Stomach smooth muscle (tissue), 2 donors: ENCODE results near the gene PPP4R3A.
"Not testable (repeated sequence)": the region's sequence is repeated elsewhere in the genome, so short reads cannot be mapped to it uniquely, and the experiment has no call there.

Source experiments
- H3K27ac ChIP-seq: one replicate; pipeline ENCODE4 v1.7.0; 2013; ENCODE audit warnings: mild to moderate bottlenecking, low read length, inconsistent platforms
- H3K27me3 ChIP-seq, 2 donors: one replicate each; pipeline ENCODE4 v1.7.0; 2013; ENCODE audit warnings: low read length in 2 of 2; ENCODE audit not compliant: insufficient read depth in 2 of 2, control insufficient read depth in 1 of 2
- H3K36me3 ChIP-seq, 2 donors: one replicate each; pipeline ENCODE4 v1.7.0; 2013; ENCODE audit warnings: low read length in 2 of 2; ENCODE audit not compliant: control insufficient read depth in 2 of 2, insufficient read depth in 2 of 2
- H3K4me1 ChIP-seq: one replicate; pipeline ENCODE4 v1.7.0; 2013; ENCODE audit warnings: low read length; ENCODE audit not compliant: control insufficient read depth, insufficient read depth
- H3K4me3 ChIP-seq, 2 donors: one replicate each; pipeline ENCODE4 v1.7.0; 2013; ENCODE audit warnings: low read length in 2 of 2
- H3K9ac ChIP-seq, 2 donors: one replicate each; pipeline ENCODE4 v1.7.0; 2013; ENCODE audit warnings: low read length in 2 of 2, mild to moderate bottlenecking in 1 of 2
- H3K9me3 ChIP-seq, 2 donors: one replicate each; pipeline ENCODE4 v1.7.0; 2013; ENCODE audit warnings: low read length in 2 of 2; ENCODE audit not compliant: control insufficient read depth in 2 of 2
- donor health status: healthy.
- donor health status: Pancreatic carcinoma.

PPP4R3A gene

DNA sequence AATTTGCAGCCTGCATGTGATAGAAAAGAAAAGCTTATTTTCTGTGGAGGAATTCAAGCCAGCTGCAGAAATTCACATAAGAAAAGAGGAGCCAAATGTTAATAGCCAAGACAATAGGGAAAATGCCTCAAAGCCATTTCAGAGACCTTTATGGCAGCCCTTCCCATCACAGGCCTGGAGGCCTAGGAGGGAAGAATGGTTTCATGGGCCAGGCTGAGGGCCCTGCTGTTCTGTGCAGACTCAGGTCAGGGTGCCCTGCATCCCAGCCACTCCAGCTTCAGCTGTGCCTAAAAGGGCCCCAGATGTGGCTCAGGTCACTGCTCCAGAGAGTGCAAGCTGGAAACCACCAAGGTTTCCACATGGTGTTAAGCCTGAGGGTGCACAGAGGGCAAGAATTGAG, 71.3 kb downstream of the PPP4R3A start:
- H3K36me3 ChIP-seq: no peaks in the 10 kb centered on the region
- H3K9me3 ChIP-seq: no peaks in the 10 kb centered on the region
- H3K9ac ChIP-seq: no peak overlapping the region
- no peaks in the 10 kb centered on the region for H3K4me1 ChIP-seq
- H3K4me3 ChIP-seq: no peak overlapping the region
- peaks cover 0 to 2% of the 10 kb centered on the region in 2 donors for H3K27me3 ChIP-seq
- H3K27ac ChIP-seq: no peak overlapping the region

DNA sequence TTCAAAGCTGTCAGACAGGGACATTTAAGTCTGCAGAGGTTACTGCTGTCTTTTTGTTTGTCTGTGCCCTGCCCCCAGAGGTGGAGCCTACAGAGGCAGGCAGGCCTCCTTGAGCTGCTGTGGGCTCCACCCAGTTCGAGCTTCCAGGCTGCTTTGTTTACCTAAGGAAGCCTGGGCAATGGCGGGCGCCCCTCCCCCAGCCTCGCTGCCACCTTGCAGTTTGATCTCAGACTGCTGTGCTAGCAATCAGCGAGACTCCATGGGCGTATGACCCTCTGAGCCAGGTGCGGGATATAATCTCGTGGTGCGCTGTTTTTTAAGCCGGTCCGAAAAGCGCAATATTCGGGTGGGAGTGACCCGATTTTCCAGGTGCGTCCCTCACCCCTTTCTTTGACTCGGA, 73.8 kb downstream of the PPP4R3A start:
- not testable (repeated sequence) for H3K27me3 ChIP-seq, H3K27ac ChIP-seq, H3K36me3 ChIP-seq, H3K9me3 ChIP-seq, H3K4me3 ChIP-seq, H3K9ac ChIP-seq, H3K4me1 ChIP-seq

DNA sequence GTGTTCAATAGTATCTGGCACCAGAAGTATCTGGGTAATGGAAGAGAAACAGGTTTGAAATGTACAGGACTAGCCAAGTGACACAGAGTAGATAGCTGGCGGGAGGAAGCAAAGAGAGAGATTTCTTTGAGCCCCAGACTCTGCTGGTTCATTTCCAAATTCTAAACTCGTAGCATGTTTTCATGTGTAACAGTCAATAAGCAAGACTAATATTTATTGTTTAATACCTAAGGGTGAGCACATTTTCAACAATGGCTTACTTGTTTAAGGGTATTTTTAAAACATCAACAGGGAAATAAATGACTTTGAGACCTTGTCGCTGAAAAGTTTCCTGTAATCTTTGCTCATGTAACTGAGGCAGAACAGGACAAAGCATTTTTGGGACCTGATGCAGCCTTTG, 80.7 kb downstream of the PPP4R3A start:
- H3K4me1 ChIP-seq: no peaks in the 10 kb centered on the region
- H3K27ac ChIP-seq: no peak overlapping the region
- H3K4me3 ChIP-seq: no peak overlapping the region
- no peaks in the 10 kb centered on the region for H3K27me3 ChIP-seq
- H3K9me3 ChIP-seq: no peaks in the 10 kb centered on the region
- no peaks in the 10 kb centered on the region for H3K36me3 ChIP-seq
- no peak overlapping the region for H3K9ac ChIP-seq

DNA sequence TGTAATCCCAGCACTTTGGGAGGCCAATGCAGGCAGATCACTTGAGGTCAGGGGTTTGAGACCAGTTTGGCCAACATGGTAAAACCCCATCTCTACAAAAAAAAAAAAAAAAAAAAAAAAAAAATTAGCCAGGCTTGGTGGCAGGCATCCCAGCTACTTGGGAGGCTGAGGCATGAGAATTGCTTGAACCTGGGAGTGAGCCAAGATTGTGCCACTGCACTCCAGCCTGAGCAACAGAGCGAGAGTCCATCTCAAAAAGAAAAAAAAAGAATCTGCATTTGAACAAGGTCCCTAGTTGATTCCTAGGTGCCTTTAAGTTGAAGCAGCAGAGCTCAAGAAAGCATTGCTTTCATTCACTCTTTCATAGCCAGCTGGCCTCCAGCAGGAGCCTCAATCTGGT, 81.2 kb downstream of the PPP4R3A start:
- H3K27ac ChIP-seq, H3K4me1 ChIP-seq, H3K9ac ChIP-seq, H3K36me3 ChIP-seq, H3K9me3 ChIP-seq, H3K4me3 ChIP-seq, H3K27me3 ChIP-seq: not testable (repeated sequence)

DNA sequence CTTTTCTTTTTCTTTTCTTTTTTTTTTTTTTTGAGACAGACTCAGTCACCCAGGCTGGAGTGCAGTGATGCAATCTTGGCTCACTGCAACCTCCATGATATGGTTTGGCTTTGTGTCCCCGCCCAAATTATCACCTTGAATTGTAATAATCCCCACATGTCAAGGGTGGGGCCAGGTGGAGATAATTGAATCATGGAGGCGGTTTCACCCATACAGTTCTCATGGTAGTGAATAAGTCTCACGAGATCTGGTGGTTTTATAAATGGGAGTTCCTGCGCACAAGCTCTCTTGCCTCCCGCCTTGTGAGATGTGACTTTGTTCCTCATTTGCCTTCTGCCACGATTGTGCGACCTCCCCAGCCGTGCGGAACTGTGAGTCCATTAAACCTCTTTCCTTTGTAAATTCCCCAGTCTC, 84.6 kb downstream of the PPP4R3A start:
- not testable (repeated sequence) for H3K4me1 ChIP-seq, H3K9me3 ChIP-seq, H3K27ac ChIP-seq, H3K9ac ChIP-seq, H3K4me3 ChIP-seq, H3K27me3 ChIP-seq, H3K36me3 ChIP-seq

DNA sequence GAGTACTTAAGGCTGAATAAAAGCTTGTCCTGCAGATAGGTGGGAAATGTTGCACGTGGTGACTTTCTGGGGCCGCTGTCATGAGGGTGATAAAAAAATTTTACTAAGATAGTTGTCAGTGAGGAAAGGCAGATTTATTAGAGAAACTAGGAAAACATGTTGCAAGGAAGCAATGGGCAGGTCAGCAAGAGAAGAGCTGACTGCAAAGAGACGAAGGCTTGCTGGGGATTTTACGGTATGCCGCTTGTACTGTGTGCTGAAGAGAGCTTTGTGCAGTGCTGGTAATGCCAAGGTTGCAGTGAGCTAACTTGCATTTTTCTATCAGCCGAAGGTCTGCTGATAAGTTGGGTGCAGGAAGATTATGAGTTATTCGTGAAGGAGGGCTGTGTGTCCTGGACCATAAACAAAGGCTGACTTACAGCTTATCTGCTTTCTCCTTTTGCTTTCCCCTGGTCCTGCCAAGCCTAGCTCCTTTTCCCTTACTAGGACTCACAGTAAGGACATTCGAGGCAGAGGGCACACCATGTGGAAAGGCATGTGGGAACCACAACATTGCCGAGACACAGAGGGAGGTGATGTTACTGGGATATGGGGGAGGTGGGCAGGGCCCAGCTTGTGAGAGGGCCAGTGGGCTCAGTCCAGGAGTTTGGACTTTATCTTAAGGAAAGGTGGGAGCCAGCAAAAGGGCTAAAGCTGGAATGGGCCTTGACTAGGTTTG, 85.1 kb downstream of the PPP4R3A start:
- H3K27me3 ChIP-seq: no peaks in the 10 kb centered on the region
- H3K9ac ChIP-seq: no peak overlapping the region
- no peaks in the 10 kb centered on the region for H3K4me1 ChIP-seq
- H3K9me3 ChIP-seq: no peaks in the 10 kb centered on the region
- H3K36me3 ChIP-seq: no peaks in the 10 kb centered on the region
- H3K4me3 ChIP-seq: no peak overlapping the region
- no peak overlapping the region for H3K27ac ChIP-seq

GRCh38 chr14:91420686-91421085, 89.4 kb downstream of the PPP4R3A start:
- peaks cover 23% of the 10 kb centered on the region for H3K4me1 ChIP-seq
- H3K4me3 ChIP-seq: no peak overlapping the region
- no peaks in the 10 kb centered on the region for H3K27me3 ChIP-seq
- no peak overlapping the region for H3K9ac ChIP-seq
- H3K9me3 ChIP-seq: no peaks in the 10 kb centered on the region
- no peaks in the 10 kb centered on the region for H3K36me3 ChIP-seq
- H3K27ac ChIP-seq: no peak overlapping the region

GRCh38 chr14:91419451-91419850, 90.7 kb downstream of the PPP4R3A start:
- H3K4me1 ChIP-seq: peaks cover 25% of the 10 kb centered on the region
- no peaks in the 10 kb centered on the region for H3K9me3 ChIP-seq
- H3K27ac ChIP-seq: no peak overlapping the region
- H3K9ac ChIP-seq: no peak overlapping the region
- no peak overlapping the region for H3K4me3 ChIP-seq
- no peaks in the 10 kb centered on the region for H3K27me3 ChIP-seq
- no peaks in the 10 kb centered on the region for H3K36me3 ChIP-seq

DNA sequence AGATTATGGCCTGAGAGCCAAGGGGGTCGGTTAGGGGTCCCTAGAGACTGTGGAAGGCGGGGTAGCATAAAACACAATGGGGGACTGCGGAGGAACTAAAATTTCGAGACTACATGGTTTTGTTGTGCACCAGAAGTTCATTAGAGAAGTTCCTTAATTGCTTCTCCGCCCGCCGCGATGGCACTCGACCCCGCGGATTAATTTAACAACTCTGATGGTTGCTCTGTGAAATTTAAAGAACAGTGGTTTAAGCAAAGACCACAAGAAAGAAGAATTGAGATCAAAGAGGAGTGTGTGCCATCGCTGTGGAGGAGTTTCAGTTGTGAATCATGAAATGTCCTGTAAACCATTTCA, 91.1 kb downstream of the PPP4R3A start:
- Histone ChIP-seq H3K27me3 (no peaks in the 10 kb centered on the region), H3K4me3 (peak overlapping the region in 1 of 2 donors; percentile 74), H3K9ac (no peak overlapping the region)

DNA sequence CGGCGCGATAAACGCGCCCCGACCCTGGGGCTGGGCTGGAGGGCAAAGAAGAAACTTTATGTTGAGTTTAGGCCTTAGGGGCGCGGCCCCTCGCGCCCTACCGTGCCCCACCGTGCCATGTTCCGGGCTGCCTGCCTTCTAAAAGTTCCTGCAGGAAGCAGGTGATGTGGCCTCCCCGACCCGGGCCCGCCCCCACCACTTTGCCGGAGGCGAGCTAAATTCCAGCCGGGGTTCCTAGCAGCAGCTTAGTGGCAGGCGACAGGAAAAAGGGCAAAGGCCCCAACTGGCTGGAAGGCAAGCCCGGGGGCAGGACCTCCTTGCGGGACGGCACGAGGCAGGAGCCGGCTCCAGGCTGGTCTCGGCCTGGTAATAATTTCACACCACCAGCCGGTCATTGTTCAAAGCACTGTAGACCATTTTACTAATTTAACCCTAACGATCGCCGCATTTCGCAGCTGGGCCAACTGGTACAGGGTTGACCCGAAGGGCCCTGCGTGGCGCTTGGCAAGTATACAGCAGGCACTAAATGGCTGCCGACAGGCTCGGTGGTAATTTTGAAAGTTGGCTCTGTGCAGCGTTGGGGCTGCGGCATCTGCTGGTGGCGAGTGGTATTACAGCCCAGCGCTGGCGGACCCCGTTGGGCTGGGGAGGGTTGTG, 91.6 kb downstream of the PPP4R3A start:
- Histone ChIP-seq H3K4me1 (peaks cover 28% of the 10 kb centered on the region), H3K36me3 (no peaks in the 10 kb centered on the region), H3K9ac (peak overlapping the region in 1 of 2 donors; percentile 38), H3K27me3 (no peaks in the 10 kb centered on the region), H3K27ac (no peak overlapping the region), H3K4me3 (peak overlapping the region; percentile 38 to 74), H3K9me3 (no peaks in the 10 kb centered on the region)

More for the DNA sequence above, 91.1 kb downstream of the PPP4R3A start:
- H3K9me3 ChIP-seq: no peaks in the 10 kb centered on the region
- no peaks in the 10 kb centered on the region for H3K36me3 ChIP-seq
- H3K4me1 ChIP-seq: peaks cover 28% of the 10 kb centered on the region
- H3K27ac ChIP-seq: no peak overlapping the region

DNA sequence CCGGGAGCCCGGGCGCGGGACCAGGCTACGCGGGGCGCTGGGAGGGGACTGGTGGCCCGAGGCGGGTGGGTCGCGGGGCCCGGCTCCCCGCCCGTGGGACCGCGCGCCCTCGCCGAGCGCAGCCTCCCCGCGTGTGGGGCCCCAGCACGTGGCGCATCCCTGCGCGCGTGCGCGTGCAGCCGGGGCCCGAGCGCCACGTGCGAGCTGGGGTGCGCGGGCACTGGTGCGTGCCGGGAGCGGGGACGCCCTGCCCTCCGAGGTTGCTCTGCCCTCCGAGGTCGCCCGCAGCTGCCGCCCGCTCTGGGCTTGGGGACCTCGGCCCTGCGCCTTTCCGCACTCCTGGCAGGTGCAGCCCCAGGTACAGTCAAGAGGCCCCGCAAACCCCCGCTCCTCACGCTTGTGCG, 92.1 kb downstream of the PPP4R3A start:
- H3K27ac ChIP-seq: no peak overlapping the region
- no peaks in the 10 kb centered on the region for H3K27me3 ChIP-seq
- no peaks in the 10 kb centered on the region for H3K9me3 ChIP-seq
- peak overlapping the region; percentile 38 to 74 for H3K4me3 ChIP-seq
- H3K36me3 ChIP-seq: no peaks in the 10 kb centered on the region
- peak overlapping the region in 1 of 2 donors; percentile 38 for H3K9ac ChIP-seq
- peaks cover 28% of the 10 kb centered on the region for H3K4me1 ChIP-seq
